ENCODE data around the gene C17orf78. TPM values are rescaled to one million over a fixed set of nuclear protein-coding genes. Genes with fewer than 3 reads are reported as not detected.

The C17orf78 gene
- polyA plus RNA-seq, 1 of the 3 experiments (the other 2 are of a cell fraction), result not detected

GRCh38 chr17:37339321-37339720 lies 36.5 kb upstream of the C17orf78 start:
- no peaks in the 10 kb centered on the region for H4K20me1 ChIP-seq (ENCODE audit: insufficient read depth)
- H3K4me3 ChIP-seq (ENCODE audit: low read depth in 2 of 2, low read length in 1 of 2), result no peak overlapping the region
- H3K36me3 ChIP-seq (replicated peaks in 1 of 2; ENCODE audit: control insufficient read depth in 1 of 2, insufficient read depth in 2 of 2, low read length in 1 of 2), result peaks cover 0 to 7% of the 10 kb centered on the region in 2 experiments
- H3K4me1 ChIP-seq (ENCODE audit: control insufficient read depth in 1 of 2, insufficient read depth in 2 of 2, low read depth in 1 of 2, low read length in 1 of 2), result no peaks in the 10 kb centered on the region
- H3F3A ChIP-seq (replicated peaks; ENCODE audit: insufficient read depth), result no peaks in the 10 kb centered on the region
- peaks cover 24% of the 10 kb centered on the region for H3K79me2 ChIP-seq (ENCODE audit: insufficient read depth)
- 83% methylated on average over 3 of the region's 3 CpGs for WGBS (ENCODE audit: low lambda C conversion rate)
- no peak for DNase-seq
- CTCF ChIA-PET, result interaction anchor here (1.1 to 1.2 kb wide), 2 partner anchors 10 to 34 kb away, joined by 3 read pairs; no protein-coding TSS in a partner anchor
- H3K27ac ChIP-seq (ENCODE audit: low read depth in 2 of 2, low read length in 1 of 2), result no peak overlapping the region
- TF ChIP-seq GATA2 (CRISPR knock-in tag; IDR thresholded peaks at IDR 0.05) (no peak), RXRA (IDR thresholded peaks at IDR 0.05; ENCODE audit: borderline replicate concordance, low read depth) (no peak), RFX5 (IDR thresholded peaks at IDR 0.05; ENCODE audit: low read length) (no peak), MEF2A (IDR thresholded peaks at IDR 0.05; ENCODE audit: borderline replicate concordance, low read depth) (no peak), SIN3A (IDR thresholded peaks at IDR 0.05; ENCODE audit: borderline replicate concordance, low read depth, low read length) (no peak), YY1 (IDR thresholded peaks at IDR 0.05; ENCODE audit: low read depth) (no peak), POLR2AphosphoS5 (IDR thresholded peaks at IDR 0.05; ENCODE audit: low read depth, low read length) (no peak), NRF1 (IDR thresholded peaks at IDR 0.05; ENCODE audit: low read depth, low read length) (no peak), JUND (IDR thresholded peaks at IDR 0.05) (no peak), RCOR1 (IDR thresholded peaks at IDR 0.05; ENCODE audit: low read length) (no peak), IRF3 (IDR thresholded peaks at IDR 0.05; ENCODE audit: low read depth, low read length) (no peak), EZH2phosphoT487 (IDR thresholded peaks at IDR 0.05; ENCODE audit: borderline replicate concordance, low read depth) (no peak), USF2 (IDR thresholded peaks at IDR 0.05; ENCODE audit: borderline replicate concordance, low read depth, low read length) (no peak), CHD2 (IDR thresholded peaks at IDR 0.05; ENCODE audit: low read length, partially characterized antibody) (no peak), MXI1 (IDR thresholded peaks at IDR 0.05; ENCODE audit: low read depth, low read length) (no peak), CTCF (IDR thresholded peaks at IDR 0.05) (no peak), ELF1 (IDR thresholded peaks at IDR 0.05) (no peak)
- H2AFZ ChIP-seq (ENCODE audit: low read depth), result no peak overlapping the region
- H3K9me3 ChIP-seq, result no peaks in the 10 kb centered on the region
- POLR2A ChIA-PET, result no interaction called here
- no peak overlapping the region for H3K4me2 ChIP-seq
- H3K27me3 ChIP-seq (ENCODE audit: insufficient read depth), result no peaks in the 10 kb centered on the region
- no peak overlapping the region for H3K9ac ChIP-seq
- H3K9me2 ChIP-seq, result no peaks in the 10 kb centered on the region

Measured in SK-N-SH (cell line).